Activated naive CD8-positive, alpha-beta T cell treated with anti-CD3 and anti-CD28 coated beads for 36 hours (primary cell): ENCODE results near the gene LCP1. TPM values are rescaled to one million over a fixed set of nuclear protein-coding genes. Genes with fewer than 3 reads are reported as not detected.

Source experiments
- DNase-seq: peaks from one replicate; pipeline ENCODE4 v3.0.0; 2021
- H3K27ac Mint-ChIP-seq: one replicate; pipeline ENCODE4 v1.8.0; 2022; ENCODE audit warnings: mild to moderate bottlenecking, moderate library complexity, mixed read lengths
- H3K27me3 Mint-ChIP-seq: one replicate; pipeline ENCODE4 v1.8.0; 2022; ENCODE audit warnings: mild to moderate bottlenecking, mixed read lengths
- H3K36me3 Mint-ChIP-seq: one replicate; pipeline ENCODE4 v1.8.0; 2021; ENCODE audit warnings: mild to moderate bottlenecking, mixed read lengths
- H3K4me1 Mint-ChIP-seq: one replicate; pipeline ENCODE4 v1.8.0; 2021; ENCODE audit warnings: mixed read lengths
- H3K4me3 Mint-ChIP-seq: one replicate; pipeline ENCODE4 v1.8.0; 2022; ENCODE audit warnings: mild to moderate bottlenecking, moderate library complexity, mixed read lengths
- H3K9me3 Mint-ChIP-seq: one replicate; pipeline ENCODE4 v1.8.0; 2022; ENCODE audit warnings: mixed read lengths
- total RNA-seq, 2 experiments: library from RNA; stranded (reverse); gene quantifications; one replicate each; pipeline ENCODE4 v1.2.3, GENCODE V29; 2021

The LCP1 gene
- total RNA-seq, 2 experiments from 2014 or later = 886 to 901 TPM

GRCh38 chr13:46116653-46117502 lies 65.1 kb downstream of the LCP1 start:
- H3K4me1 Mint-ChIP-seq = peaks cover under 1% of the 10 kb centered on the region
- H3K4me3 Mint-ChIP-seq = no peak overlapping the region
- no peaks in the 10 kb centered on the region for H3K36me3 Mint-ChIP-seq

GRCh38 chr13:46114613-46115012 lies 67.4 kb downstream of the LCP1 start:
- peaks cover 12% of the 10 kb centered on the region for H3K27me3 Mint-ChIP-seq

More at GRCh38 chr13:46116653-46117502, 65.1 kb downstream of the LCP1 start:
- DNase-seq = no peak
- Mint-ChIP-seq H3K9me3 (no peaks in the 10 kb centered on the region), H3K27me3 (no peaks in the 10 kb centered on the region), H3K27ac (no peak overlapping the region)

GRCh38 chr13:46113596-46113995 lies 68.4 kb downstream of the LCP1 start:
- peaks cover 16% of the 10 kb centered on the region for H3K27me3 Mint-ChIP-seq
- no peak overlapping the region for H3K4me3 Mint-ChIP-seq
- H3K36me3 Mint-ChIP-seq = no peaks in the 10 kb centered on the region
- no peak overlapping the region for H3K27ac Mint-ChIP-seq
- no peak for DNase-seq
- H3K9me3 Mint-ChIP-seq = no peaks in the 10 kb centered on the region
- peaks cover 4% of the 10 kb centered on the region for H3K4me1 Mint-ChIP-seq

More at GRCh38 chr13:46114613-46115012, 67.4 kb downstream of the LCP1 start:
- Mint-ChIP-seq H3K4me3 (no peak overlapping the region), H3K4me1 (peaks cover under 1% of the 10 kb centered on the region), H3K36me3 (no peaks in the 10 kb centered on the region), H3K27ac (no peak overlapping the region), H3K9me3 (no peaks in the 10 kb centered on the region)
- no peak for DNase-seq

- no peaks in the 10 kb centered on the region for H3K9me3 Mint-ChIP-seq
- no peak overlapping the region for H3K4me3 Mint-ChIP-seq
- H3K27ac Mint-ChIP-seq = no peak overlapping the region
- no peak for DNase-seq
- peaks cover 9% of the 10 kb centered on the region for H3K4me1 Mint-ChIP-seq
- peaks cover 23% of the 10 kb centered on the region for H3K27me3 Mint-ChIP-seq
- no peaks in the 10 kb centered on the region for H3K36me3 Mint-ChIP-seq
Measured at GRCh38 chr13:46111151-46111550, 70.8 kb downstream of the LCP1 start.

- Mint-ChIP-seq H3K27me3 (peaks cover 29% of the 10 kb centered on the region), H3K36me3 (no peaks in the 10 kb centered on the region)
Measured at GRCh38 chr13:46109451-46109850, 72.5 kb downstream of the LCP1 start.

GRCh38 chr13:46106839-46107371 lies 75.1 kb downstream of the LCP1 start:
- no peak overlapping the region for H3K27ac Mint-ChIP-seq
- H3K4me3 Mint-ChIP-seq = no peak overlapping the region
- no peaks in the 10 kb centered on the region for H3K9me3 Mint-ChIP-seq
- no peaks in the 10 kb centered on the region for H3K36me3 Mint-ChIP-seq
- no peak for DNase-seq
- H3K27me3 Mint-ChIP-seq = peaks cover 29% of the 10 kb centered on the region
- H3K4me1 Mint-ChIP-seq = peaks cover 9% of the 10 kb centered on the region

More at GRCh38 chr13:46109451-46109850, 72.5 kb downstream of the LCP1 start:
- Mint-ChIP-seq H3K9me3 (no peaks in the 10 kb centered on the region), H3K27ac (no peak overlapping the region), H3K4me3 (no peak overlapping the region), H3K4me1 (peaks cover 9% of the 10 kb centered on the region)
- no peak for DNase-seq

GRCh38 chr13:46104868-46105267 lies 77.1 kb downstream of the LCP1 start, which contains the start of gene CPB2:
CPB2 (minus strand) TSS chr13:46105033; CDS start chr13:46105009, 24 bp downstream.
- H3K27ac Mint-ChIP-seq = no peak within 1 kb of the TSS
- H3K36me3 Mint-ChIP-seq = no peaks in the 10 kb centered on the region
- peaks cover 18% of the 10 kb centered on the region for H3K27me3 Mint-ChIP-seq
- peaks cover 12% of the 10 kb centered on the region for H3K4me1 Mint-ChIP-seq
- no peak within 1 kb of the TSS for H3K4me3 Mint-ChIP-seq
- DNase-seq = no peak
- H3K9me3 Mint-ChIP-seq = no peaks in the 10 kb centered on the region

- H3K9me3 Mint-ChIP-seq = no peaks in the 10 kb centered on the region
- peaks cover 10% of the 10 kb centered on the region for H3K27me3 Mint-ChIP-seq
Measured at GRCh38 chr13:46103037-46103436, 78.9 kb downstream of the LCP1 start.

GRCh38 chr13:46102255-46102605 lies 79.7 kb downstream of the LCP1 start:
- Mint-ChIP-seq H3K27me3 (peaks cover 6% of the 10 kb centered on the region), H3K36me3 (no peaks in the 10 kb centered on the region), H3K9me3 (no peaks in the 10 kb centered on the region), H3K4me1 (peaks cover 7% of the 10 kb centered on the region), H3K4me3 (no peak overlapping the region), H3K27ac (no peak overlapping the region)
- no peak for DNase-seq

More at GRCh38 chr13:46103037-46103436, 78.9 kb downstream of the LCP1 start:
- Mint-ChIP-seq H3K36me3 (no peaks in the 10 kb centered on the region), H3K4me1 (peaks cover 7% of the 10 kb centered on the region), H3K4me3 (no peak overlapping the region), H3K27ac (no peak overlapping the region)
- no peak for DNase-seq

- H3K4me3 Mint-ChIP-seq = no peak overlapping the region
- peaks cover 2% of the 10 kb centered on the region for H3K4me1 Mint-ChIP-seq
- DNase-seq = no peak
- peaks cover 6% of the 10 kb centered on the region for H3K27me3 Mint-ChIP-seq
- H3K9me3 Mint-ChIP-seq = no peaks in the 10 kb centered on the region
- no peak overlapping the region for H3K27ac Mint-ChIP-seq
- H3K36me3 Mint-ChIP-seq = no peaks in the 10 kb centered on the region
Measured at GRCh38 chr13:46101484-46102254, 80.3 kb downstream of the LCP1 start.

- H3K27ac Mint-ChIP-seq = no peak overlapping the region
- DNase-seq = no peak
- H3K4me1 Mint-ChIP-seq = peaks cover 2% of the 10 kb centered on the region
- H3K9me3 Mint-ChIP-seq = no peaks in the 10 kb centered on the region
- peaks cover 6% of the 10 kb centered on the region for H3K27me3 Mint-ChIP-seq
- no peaks in the 10 kb centered on the region for H3K36me3 Mint-ChIP-seq
- H3K4me3 Mint-ChIP-seq = no peak overlapping the region
Measured at GRCh38 chr13:46101002-46101401, 81.0 kb downstream of the LCP1 start.

GRCh38 chr13:46100191-46100815 lies 81.7 kb downstream of the LCP1 start:
- Mint-ChIP-seq H3K27me3 (peaks cover 4% of the 10 kb centered on the region), H3K27ac (no peak overlapping the region), H3K4me3 (no peak overlapping the region), H3K4me1 (peaks cover 2% of the 10 kb centered on the region), H3K9me3 (no peaks in the 10 kb centered on the region), H3K36me3 (no peaks in the 10 kb centered on the region)
- no peak for DNase-seq

GRCh38 chr13:46097663-46098062 lies 84.3 kb downstream of the LCP1 start:
- no peak for DNase-seq
- Mint-ChIP-seq H3K36me3 (no peaks in the 10 kb centered on the region), H3K4me3 (no peak overlapping the region), H3K4me1 (peaks cover 2% of the 10 kb centered on the region), H3K27ac (no peak overlapping the region), H3K9me3 (no peaks in the 10 kb centered on the region), H3K27me3 (no peaks in the 10 kb centered on the region)

- Mint-ChIP-seq H3K27me3 (peaks cover 2% of the 10 kb centered on the region), H3K27ac (no peak overlapping the region), H3K36me3 (no peaks in the 10 kb centered on the region), H3K4me1 (peaks cover 2% of the 10 kb centered on the region), H3K9me3 (no peaks in the 10 kb centered on the region), H3K4me3 (no peak overlapping the region)
- DNase-seq = no peak
Measured at GRCh38 chr13:46097015-46097414, 85.0 kb downstream of the LCP1 start.

- Mint-ChIP-seq H3K27ac (no peak overlapping the region), H3K4me3 (no peak overlapping the region), H3K27me3 (peaks cover 3% of the 10 kb centered on the region), H3K9me3 (no peaks in the 10 kb centered on the region), H3K4me1 (no peaks in the 10 kb centered on the region), H3K36me3 (no peaks in the 10 kb centered on the region)
- no peak for DNase-seq
Measured at GRCh38 chr13:46094478-46094877, 87.5 kb downstream of the LCP1 start.
